HUES48 (cell line): Measurements from ENCODE around the gene SLC25A22.

Experiments used
- H3K27ac ChIP-seq: one replicate; pipeline ENCODE4 v1.7.0; 2013; ENCODE audit warnings: low read depth, low read length, inconsistent platforms
- H3K27me3 ChIP-seq: 2 replicates; pipeline ENCODE4 v1.6.1; 2013; ENCODE audit warnings: mild to moderate bottlenecking, low read length; ENCODE audit not compliant: control insufficient read depth, insufficient read depth
- H3K36me3 ChIP-seq: 2 replicates; pipeline ENCODE4 v1.6.1; 2013; ENCODE audit warnings: low read length; ENCODE audit not compliant: control insufficient read depth, insufficient read depth
- H3K4me1 ChIP-seq: 2 replicates; pipeline ENCODE4 v1.6.1; 2013; ENCODE audit warnings: mild to moderate bottlenecking, low read length; ENCODE audit not compliant: control insufficient read depth, insufficient read depth
- H3K4me3 ChIP-seq: 2 replicates; pipeline ENCODE4 v1.5.1; 2013; ENCODE audit warnings: mild to moderate bottlenecking, low read depth, low read length
- H3K9ac ChIP-seq: 2 replicates; pipeline ENCODE4 v1.6.1; 2013; ENCODE audit warnings: mild to moderate bottlenecking, low read depth, low read length, moderate library complexity
- H3K9me3 ChIP-seq: 2 replicates; pipeline ENCODE4 v1.6.1; 2013; ENCODE audit warnings: low read length; ENCODE audit not compliant: control insufficient read depth, insufficient read depth

Gene SLC25A22

GRCh38 chr11:782264-783174, 15.6 kb downstream of the SLC25A22 start:
- Histone ChIP-seq H3K36me3 (peaks cover 7% of the 10 kb centered on the region), H3K9ac (no peak overlapping the region), H3K4me3 (no peak overlapping the region), H3K27me3 (no peaks in the 10 kb centered on the region), H3K4me1 (peaks cover 15% of the 10 kb centered on the region), H3K27ac (no peak overlapping the region), H3K9me3 (no peaks in the 10 kb centered on the region)

- H3K27me3 ChIP-seq, result no peaks in the 10 kb centered on the region
- peaks cover 7% of the 10 kb centered on the region for H3K36me3 ChIP-seq
- no peak overlapping the region for H3K27ac ChIP-seq
- no peak overlapping the region for H3K9ac ChIP-seq
- no peaks in the 10 kb centered on the region for H3K9me3 ChIP-seq
- no peak overlapping the region for H3K4me3 ChIP-seq
- H3K4me1 ChIP-seq, result peaks cover 15% of the 10 kb centered on the region
Measured at GRCh38 chr11:779955-780532, 18.0 kb downstream of the SLC25A22 start.

GRCh38 chr11:778976-779954, 18.8 kb downstream of the SLC25A22 start:
- no peaks in the 10 kb centered on the region for H3K9me3 ChIP-seq
- no peak overlapping the region for H3K4me3 ChIP-seq
- no peak overlapping the region for H3K27ac ChIP-seq
- peaks cover 8% of the 10 kb centered on the region for H3K36me3 ChIP-seq
- peaks cover 15% of the 10 kb centered on the region for H3K4me1 ChIP-seq
- no peak overlapping the region for H3K9ac ChIP-seq
- H3K27me3 ChIP-seq, result no peaks in the 10 kb centered on the region

GRCh38 chr11:777288-778255, 20.5 kb downstream of the SLC25A22 start, which contains the start of gene GATD1:
GATD1 (minus strand) TSS chr11:777487; CDS start chr11:777462, 25 bp downstream.
- H3K4me3 ChIP-seq, result peak within 1 kb of the TSS; percentile 67
- H3K4me1 ChIP-seq, result 0 out of 2 replicates have a peak, but pooled peaks cover 6% of the 10 kb centered on the region
- peak within 1 kb of the TSS; percentile 95 for H3K27ac ChIP-seq
- peaks cover 24% of the 10 kb centered on the region for H3K36me3 ChIP-seq
- H3K9ac ChIP-seq, result peak within 1 kb of the TSS; percentile 86; the same call in 1 of the 2 replicates
- no peaks in the 10 kb centered on the region for H3K9me3 ChIP-seq
- no peaks in the 10 kb centered on the region for H3K27me3 ChIP-seq

DNA sequence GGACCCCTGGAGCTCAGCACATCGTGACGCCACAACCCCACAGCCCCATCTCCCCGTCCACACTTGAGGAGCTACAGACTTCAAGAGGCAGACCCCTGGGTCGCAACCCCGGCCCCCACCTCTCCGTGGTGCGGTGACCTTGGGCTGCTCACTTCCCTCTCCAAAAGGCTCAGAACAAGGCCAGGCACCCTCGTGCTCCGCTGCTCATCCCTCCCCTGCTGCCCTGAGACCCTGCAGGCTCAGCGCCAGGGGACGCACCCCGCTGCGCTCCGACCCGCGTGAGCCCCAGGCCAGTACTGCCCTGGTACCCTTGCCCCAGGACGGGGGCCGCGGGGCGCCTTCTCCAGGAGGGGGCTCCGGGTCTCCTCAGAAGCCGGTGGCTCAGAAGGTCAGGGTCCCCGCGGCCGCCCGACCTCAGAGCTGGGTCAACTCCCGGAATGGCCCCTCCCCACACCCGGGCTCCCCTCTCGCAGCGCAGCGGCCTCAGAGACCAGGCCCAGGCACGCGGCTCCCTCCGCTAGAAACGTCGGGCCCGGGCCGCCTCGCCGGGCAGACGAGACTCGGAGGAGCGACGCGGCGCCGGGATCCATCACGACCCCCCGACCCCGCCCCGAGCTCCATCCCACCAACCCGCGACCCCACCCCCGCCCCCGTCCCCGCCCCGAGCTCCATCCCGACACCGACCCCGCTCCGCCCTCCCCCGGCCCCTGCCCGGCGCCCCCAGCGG, 21.4 kb downstream of the SLC25A22 start:
- Histone ChIP-seq H3K27ac (peak overlapping the region; percentile 95), H3K9ac (peak overlapping the region; percentile 86; the same call in 1 of the 2 replicates), H3K36me3 (peaks cover 32% of the 10 kb centered on the region), H3K9me3 (no peaks in the 10 kb centered on the region), H3K4me1 (0 out of 2 replicates have a peak, but pooled peaks cover 4% of the 10 kb centered on the region), H3K27me3 (no peaks in the 10 kb centered on the region), H3K4me3 (peak overlapping the region; percentile 67)

DNA sequence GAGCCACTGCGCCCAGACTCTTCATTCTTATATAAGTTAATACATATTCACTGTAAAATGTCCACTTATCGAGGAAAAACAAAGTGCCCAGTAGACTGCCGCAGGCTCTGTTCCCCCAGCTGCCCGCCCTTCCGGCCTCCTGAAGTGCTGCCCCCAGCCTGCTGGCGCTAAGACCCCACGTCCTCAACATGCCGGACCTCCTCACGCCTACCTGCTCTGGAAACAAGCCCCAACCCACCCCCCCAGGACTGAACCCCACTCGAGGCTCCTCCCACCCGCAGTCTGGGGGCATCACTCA, 21.9 kb downstream of the SLC25A22 start:
- H3K4me3 ChIP-seq, result peak overlapping the region; percentile 67
- no peaks in the 10 kb centered on the region for H3K27me3 ChIP-seq
- no peaks in the 10 kb centered on the region for H3K9me3 ChIP-seq
- 0 out of 2 replicates have a peak, but pooled peaks cover 4% of the 10 kb centered on the region for H3K4me1 ChIP-seq
- peak overlapping the region; percentile 58; the same call in 1 of the 2 replicates for H3K9ac ChIP-seq
- peak overlapping the region; percentile 95 for H3K27ac ChIP-seq
- peaks cover 37% of the 10 kb centered on the region for H3K36me3 ChIP-seq

DNA sequence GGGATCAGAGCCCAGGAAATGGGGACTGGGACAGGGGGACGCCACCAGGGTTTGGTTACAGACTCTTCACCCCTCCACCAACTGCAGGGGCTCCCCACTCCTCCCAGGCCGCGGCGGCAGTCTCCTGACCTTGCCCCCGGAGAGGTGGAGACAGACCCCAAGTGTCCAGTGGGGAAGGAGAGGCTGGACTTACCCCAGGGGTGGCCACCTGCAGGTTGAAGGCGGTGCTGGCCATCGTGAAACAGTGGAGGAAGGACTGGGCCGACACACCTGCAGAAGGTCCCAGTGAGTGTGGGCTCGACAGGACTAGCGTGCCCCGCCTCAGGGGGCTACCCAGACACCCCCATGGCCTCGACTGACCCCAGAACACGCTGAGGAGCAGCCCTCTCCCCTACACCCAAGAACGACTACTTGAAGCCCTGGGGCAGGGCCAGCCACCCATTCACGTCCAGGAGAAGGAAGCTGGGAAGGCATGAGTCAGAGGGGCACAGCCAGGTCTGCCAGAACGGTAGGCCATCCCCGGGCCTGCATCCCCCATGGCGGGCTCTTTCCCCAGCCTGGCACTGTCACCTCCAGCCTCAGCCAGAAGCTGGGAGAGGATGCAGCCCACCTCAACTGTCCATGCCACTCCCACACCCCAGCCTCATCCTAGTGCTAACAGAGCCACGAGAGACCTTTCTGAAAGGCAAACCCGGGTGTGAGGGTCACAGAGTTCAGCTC, 23.0 kb downstream of the SLC25A22 start:
- Histone ChIP-seq H3K36me3 (peaks cover 42% of the 10 kb centered on the region), H3K4me3 (peak overlapping the region; percentile 67; the same call in 1 of the 2 replicates), H3K4me1 (0 out of 2 replicates have a peak, but pooled peaks cover 4% of the 10 kb centered on the region), H3K9ac (no peak overlapping the region), H3K9me3 (no peaks in the 10 kb centered on the region), H3K27me3 (no peaks in the 10 kb centered on the region), H3K27ac (no peak overlapping the region)

GRCh38 chr11:773830-774229, 24.3 kb downstream of the SLC25A22 start:
- no peaks in the 10 kb centered on the region for H3K27me3 ChIP-seq
- peaks cover 45% of the 10 kb centered on the region for H3K36me3 ChIP-seq
- no peaks in the 10 kb centered on the region for H3K9me3 ChIP-seq
- H3K4me1 ChIP-seq, result 0 out of 2 replicates have a peak, but pooled peaks cover 4% of the 10 kb centered on the region
- H3K27ac ChIP-seq, result no peak overlapping the region
- H3K9ac ChIP-seq, result no peak overlapping the region
- no peak overlapping the region for H3K4me3 ChIP-seq

- H3K9me3 ChIP-seq, result no peaks in the 10 kb centered on the region
- no peaks in the 10 kb centered on the region for H3K27me3 ChIP-seq
- H3K9ac ChIP-seq, result no peak overlapping the region
- H3K36me3 ChIP-seq, result peaks cover 45% of the 10 kb centered on the region
- 0 out of 2 replicates have a peak, but pooled peaks cover 4% of the 10 kb centered on the region for H3K4me1 ChIP-seq
- H3K27ac ChIP-seq, result no peak overlapping the region
- H3K4me3 ChIP-seq, result no peak overlapping the region
Measured at GRCh38 chr11:773425-773824, 24.7 kb downstream of the SLC25A22 start.
